Stomach smooth muscle (tissue), 2 donors: ENCODE results near the gene BANP.

ENCODE experiments used
- H3K27ac ChIP-seq: one replicate; pipeline ENCODE4 v1.7.0; 2013; ENCODE audit warnings: mild to moderate bottlenecking, low read length, inconsistent platforms
- H3K27me3 ChIP-seq, 2 donors: one replicate each; pipeline ENCODE4 v1.7.0; 2013; ENCODE audit warnings: low read length in 2 of 2; ENCODE audit not compliant: insufficient read depth in 2 of 2, control insufficient read depth in 1 of 2
- H3K36me3 ChIP-seq, 2 donors: one replicate each; pipeline ENCODE4 v1.7.0; 2013; ENCODE audit warnings: low read length in 2 of 2; ENCODE audit not compliant: control insufficient read depth in 2 of 2, insufficient read depth in 2 of 2
- H3K4me1 ChIP-seq: one replicate; pipeline ENCODE4 v1.7.0; 2013; ENCODE audit warnings: low read length; ENCODE audit not compliant: control insufficient read depth, insufficient read depth
- H3K4me3 ChIP-seq, 2 donors: one replicate each; pipeline ENCODE4 v1.7.0; 2013; ENCODE audit warnings: low read length in 2 of 2
- H3K9ac ChIP-seq, 2 donors: one replicate each; pipeline ENCODE4 v1.7.0; 2013; ENCODE audit warnings: low read length in 2 of 2, mild to moderate bottlenecking in 1 of 2
- H3K9me3 ChIP-seq, 2 donors: one replicate each; pipeline ENCODE4 v1.7.0; 2013; ENCODE audit warnings: low read length in 2 of 2; ENCODE audit not compliant: control insufficient read depth in 2 of 2
- donor health status: healthy.
- donor health status: Pancreatic carcinoma.

The BANP gene

GRCh38 chr16:87918338-87918737, 32.9 kb upstream of the BANP start:
- Histone ChIP-seq H3K4me3 (no peak overlapping the region), H3K4me1 (no peaks in the 10 kb centered on the region), H3K9me3 (no peaks in the 10 kb centered on the region), H3K36me3 (no peaks in the 10 kb centered on the region), H3K9ac (no peak overlapping the region), H3K27ac (no peak overlapping the region), H3K27me3 (no peaks in the 10 kb centered on the region)

GRCh38 chr16:87918866-87919680, 32.2 kb upstream of the BANP start:
- no peak overlapping the region for H3K27ac ChIP-seq
- H3K9ac ChIP-seq: no peak overlapping the region

GRCh38 chr16:87919681-87919994, 31.6 kb upstream of the BANP start:
- Histone ChIP-seq H3K4me1 (no peaks in the 10 kb centered on the region), H3K4me3 (no peak overlapping the region), H3K27me3 (no peaks in the 10 kb centered on the region), H3K36me3 (no peaks in the 10 kb centered on the region), H3K9me3 (no peaks in the 10 kb centered on the region), H3K9ac (no peak overlapping the region), H3K27ac (no peak overlapping the region)

More at GRCh38 chr16:87918866-87919680, 32.2 kb upstream of the BANP start:
- H3K27me3 ChIP-seq: no peaks in the 10 kb centered on the region
- no peaks in the 10 kb centered on the region for H3K9me3 ChIP-seq
- H3K4me3 ChIP-seq: no peak overlapping the region
- no peaks in the 10 kb centered on the region for H3K4me1 ChIP-seq
- no peaks in the 10 kb centered on the region for H3K36me3 ChIP-seq

- H3K9ac ChIP-seq: no peak overlapping the region
- H3K4me3 ChIP-seq: no peak overlapping the region
- no peaks in the 10 kb centered on the region for H3K36me3 ChIP-seq
- no peak overlapping the region for H3K27ac ChIP-seq
- H3K4me1 ChIP-seq: no peaks in the 10 kb centered on the region
- no peaks in the 10 kb centered on the region for H3K27me3 ChIP-seq
- H3K9me3 ChIP-seq: no peaks in the 10 kb centered on the region
Measured at GRCh38 chr16:87921236-87921773, 29.9 kb upstream of the BANP start.

GRCh38 chr16:87922250-87922871, 28.9 kb upstream of the BANP start:
- no peak overlapping the region for H3K4me3 ChIP-seq
- no peaks in the 10 kb centered on the region for H3K36me3 ChIP-seq
- H3K27ac ChIP-seq: no peak overlapping the region
- no peaks in the 10 kb centered on the region for H3K27me3 ChIP-seq
- no peaks in the 10 kb centered on the region for H3K9me3 ChIP-seq
- no peaks in the 10 kb centered on the region for H3K4me1 ChIP-seq
- no peak overlapping the region for H3K9ac ChIP-seq

GRCh38 chr16:87924041-87924810, 27.0 kb upstream of the BANP start:
- no peak overlapping the region for H3K9ac ChIP-seq
- no peak overlapping the region for H3K27ac ChIP-seq
- H3K9me3 ChIP-seq: no peaks in the 10 kb centered on the region
- no peaks in the 10 kb centered on the region for H3K27me3 ChIP-seq
- no peaks in the 10 kb centered on the region for H3K4me1 ChIP-seq
- H3K36me3 ChIP-seq: no peaks in the 10 kb centered on the region
- H3K4me3 ChIP-seq: no peak overlapping the region

- H3K27me3 ChIP-seq: no peaks in the 10 kb centered on the region
- H3K36me3 ChIP-seq: no peaks in the 10 kb centered on the region
- no peaks in the 10 kb centered on the region for H3K4me1 ChIP-seq
- no peak overlapping the region for H3K27ac ChIP-seq
- no peak overlapping the region for H3K4me3 ChIP-seq
- no peak overlapping the region for H3K9ac ChIP-seq
- H3K9me3 ChIP-seq: no peaks in the 10 kb centered on the region
Measured at GRCh38 chr16:87924811-87925670, 26.2 kb upstream of the BANP start.

GRCh38 chr16:87926246-87927194, 24.7 kb upstream of the BANP start:
- Histone ChIP-seq H3K27me3 (peaks cover 0 to 3% of the 10 kb centered on the region in 2 donors), H3K9ac (no peak overlapping the region), H3K27ac (no peak overlapping the region), H3K9me3 (no peaks in the 10 kb centered on the region), H3K4me3 (no peak overlapping the region), H3K36me3 (no peaks in the 10 kb centered on the region), H3K4me1 (no peaks in the 10 kb centered on the region)

- no peak overlapping the region for H3K4me3 ChIP-seq
- peaks cover 0 to 5% of the 10 kb centered on the region in 2 donors for H3K27me3 ChIP-seq
- H3K27ac ChIP-seq: no peak overlapping the region
- H3K4me1 ChIP-seq: no peaks in the 10 kb centered on the region
- H3K9me3 ChIP-seq: no peaks in the 10 kb centered on the region
- H3K9ac ChIP-seq: no peak overlapping the region
- H3K36me3 ChIP-seq: no peaks in the 10 kb centered on the region
Measured at GRCh38 chr16:87927195-87927562, 24.1 kb upstream of the BANP start.
